NCI-H2227 (cell line): Measurements from ENCODE around the gene GIMAP6.
"Not testable (repeated sequence)": the region's sequence is repeated elsewhere in the genome, so short reads cannot be mapped to it uniquely, and the experiment has no call there.

Source experiments
- DNase-seq: peaks from one replicate; lab custom pipeline; 2025; ENCODE audit not compliant: unreplicated experiment; lab: John Stamatoyannopoulos, UW

The GIMAP6 gene

DNA sequence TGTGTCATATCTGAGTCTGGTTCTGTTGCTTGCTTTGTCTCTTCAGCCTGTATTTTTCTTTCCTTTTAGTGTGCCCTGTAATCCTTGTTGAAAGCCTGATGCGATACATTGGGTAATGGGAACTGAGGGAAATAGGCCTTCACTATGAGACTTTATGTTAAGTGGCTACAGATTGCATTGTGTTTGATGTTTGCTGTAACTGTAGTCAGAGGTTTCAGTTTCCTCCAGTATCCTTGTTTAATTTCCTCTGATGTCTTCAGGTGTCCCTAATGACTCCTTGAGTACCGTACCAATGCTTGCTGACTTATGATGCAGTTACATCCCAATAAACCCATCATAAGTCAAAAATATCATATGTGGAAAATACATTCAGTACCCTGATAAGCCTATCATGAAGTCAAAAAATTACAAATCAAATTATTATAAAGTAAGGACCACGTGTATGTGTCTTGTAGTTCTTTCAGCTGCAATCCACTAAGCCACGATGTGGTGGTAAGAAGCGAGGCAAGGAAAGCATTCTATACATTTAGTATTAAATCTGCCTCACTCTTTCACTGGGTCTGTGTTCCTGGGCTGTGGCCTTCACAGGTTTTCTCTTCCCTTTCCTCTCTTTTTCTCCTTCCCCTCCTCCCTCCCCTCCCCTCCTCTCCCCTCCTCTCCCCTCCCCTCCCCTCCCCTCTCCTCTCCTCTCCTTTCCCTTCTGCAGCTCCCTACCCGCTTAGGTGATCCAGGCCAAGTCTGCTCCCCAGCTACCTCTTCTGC, 13.3 kb upstream of the GIMAP6 start:
- no peak for DNase-seq

DNA sequence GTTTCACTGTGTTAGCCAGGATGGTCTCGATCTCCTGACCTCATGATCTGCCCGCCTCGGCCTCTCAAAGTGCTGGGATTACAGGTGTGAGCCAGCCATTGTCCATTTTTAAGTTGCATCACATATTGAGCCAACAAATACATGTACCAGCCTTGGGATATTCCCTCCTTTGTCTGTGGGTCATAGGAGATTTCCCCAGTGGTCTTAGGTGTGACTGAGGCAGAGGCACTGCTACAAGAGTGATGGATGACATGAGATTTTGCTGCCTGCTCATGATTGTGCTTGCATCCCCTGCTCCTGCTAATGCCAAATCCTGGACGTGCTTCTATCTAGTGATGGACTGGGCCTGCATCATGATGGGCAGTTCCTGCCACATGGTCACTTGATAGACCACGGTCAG, 10.7 kb upstream of the GIMAP6 start:
- DNase-seq, result no peak

DNA sequence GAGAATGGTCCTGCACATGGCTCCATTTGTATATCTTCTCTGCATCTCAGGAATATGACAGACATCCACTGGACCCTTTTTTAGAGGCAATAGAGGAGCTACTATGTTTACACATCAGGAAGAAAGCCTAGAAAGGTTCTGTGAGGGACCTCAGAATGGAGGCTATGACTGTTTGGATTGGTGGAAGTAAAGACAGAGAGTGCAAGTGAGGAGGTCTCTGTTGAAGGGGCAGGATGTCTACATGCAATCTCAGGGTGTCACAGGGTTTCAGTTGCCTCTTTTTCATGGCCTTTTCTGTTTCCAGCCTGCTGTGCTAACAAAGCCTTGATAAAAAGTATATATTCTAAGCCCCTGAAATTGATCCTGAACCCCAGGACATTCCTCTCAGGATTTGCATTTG, 9.7 kb upstream of the GIMAP6 start:
- no peak for DNase-seq

DNA sequence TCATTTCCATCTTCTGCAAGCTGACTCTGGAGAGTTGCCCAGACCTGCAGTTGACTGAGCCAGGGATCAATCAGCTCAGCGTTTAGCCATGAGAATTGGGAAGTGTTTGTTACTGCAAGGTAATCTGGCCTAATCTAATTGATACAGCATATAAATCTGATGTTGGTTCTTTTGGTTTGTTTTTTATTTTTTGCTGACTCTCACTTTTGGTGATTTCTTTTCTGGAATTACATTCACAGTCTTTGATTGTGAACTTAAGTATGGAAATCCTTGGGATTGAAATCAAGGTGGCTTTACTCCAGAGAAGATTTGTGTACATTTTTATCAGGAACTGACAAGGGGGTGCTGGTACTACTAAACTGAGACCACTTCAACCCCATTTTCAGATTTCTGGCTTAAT, 1.7 kb upstream of the GIMAP6 start:
- DNase-seq, result no peak

DNA sequence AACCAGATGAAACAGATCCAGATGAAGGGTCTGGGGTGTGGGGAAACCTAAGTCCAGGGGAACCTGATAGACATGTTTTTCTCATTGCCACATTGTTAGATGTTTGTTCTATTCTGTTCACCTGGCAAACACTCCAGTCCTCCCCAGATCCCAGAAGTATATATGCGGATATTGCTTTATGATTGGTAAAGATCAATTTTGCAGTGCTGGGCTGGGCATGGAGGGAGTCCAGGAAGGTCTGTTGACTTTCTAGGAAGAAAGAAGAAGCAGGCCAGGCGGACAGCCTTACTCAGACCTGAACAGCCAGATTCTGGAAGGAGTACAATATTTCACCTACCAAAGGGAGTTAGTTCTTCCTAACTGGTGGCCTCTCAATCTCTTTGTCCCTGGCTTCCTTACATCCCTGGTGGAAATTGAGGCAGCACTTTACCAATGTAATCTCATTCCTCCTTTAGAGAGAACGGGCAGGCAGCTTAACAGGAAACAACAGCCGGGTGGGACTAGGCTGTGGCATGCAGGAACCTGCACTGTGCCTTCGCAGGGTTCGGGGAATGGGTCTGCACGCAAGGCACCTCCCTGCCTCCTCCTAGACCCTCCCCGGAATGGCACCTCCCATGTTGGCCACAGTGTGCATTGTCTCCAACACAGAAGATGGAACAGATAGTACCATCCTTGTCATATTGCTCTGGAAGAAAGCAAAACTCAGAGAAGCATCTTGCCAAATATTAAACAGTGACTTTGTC, 930 bp downstream of the GIMAP6 start:
- DNase-seq, result no peak

DNA sequence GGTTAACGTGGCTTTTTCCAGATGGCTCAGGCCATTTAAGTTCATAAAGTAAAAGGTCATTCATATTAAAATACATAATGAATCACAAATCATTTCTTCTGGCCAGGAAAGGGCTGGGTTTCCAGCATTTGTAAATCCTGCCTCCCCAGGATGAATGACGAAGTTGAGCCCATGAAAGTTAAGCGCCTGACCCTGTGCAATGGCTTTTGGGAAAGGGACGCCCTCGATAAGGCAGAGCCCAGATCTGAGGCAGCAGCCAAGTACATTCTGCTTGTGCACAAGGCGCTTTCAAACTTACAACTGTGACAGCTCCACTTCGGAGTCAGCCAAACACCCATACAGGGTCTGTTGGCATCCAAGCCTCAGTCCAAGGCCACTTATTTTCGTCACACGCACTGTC, 2.8 kb downstream of the GIMAP6 start:
- DNase-seq, result no peak

DNA sequence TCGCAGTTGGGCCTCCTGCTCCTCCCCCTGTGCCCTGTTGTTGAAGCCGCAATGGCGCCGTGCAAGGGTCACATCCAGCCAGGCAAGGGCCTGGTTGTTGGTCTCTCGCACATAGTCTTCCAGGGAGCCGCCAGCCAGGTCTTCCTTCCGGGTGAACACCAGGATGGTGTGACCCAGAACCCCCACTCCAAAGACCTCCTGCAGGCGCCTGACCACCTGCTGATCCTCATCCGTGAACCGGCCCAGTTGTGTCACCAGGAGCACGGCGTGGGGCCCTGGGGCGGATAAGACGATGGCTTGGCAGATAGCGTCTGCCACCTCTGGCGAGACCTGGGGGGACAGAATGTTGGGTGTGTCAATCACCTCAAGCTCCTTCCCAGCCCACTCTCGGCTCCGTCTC, 4.2 kb downstream of the GIMAP6 start:
- no peak for DNase-seq

DNA sequence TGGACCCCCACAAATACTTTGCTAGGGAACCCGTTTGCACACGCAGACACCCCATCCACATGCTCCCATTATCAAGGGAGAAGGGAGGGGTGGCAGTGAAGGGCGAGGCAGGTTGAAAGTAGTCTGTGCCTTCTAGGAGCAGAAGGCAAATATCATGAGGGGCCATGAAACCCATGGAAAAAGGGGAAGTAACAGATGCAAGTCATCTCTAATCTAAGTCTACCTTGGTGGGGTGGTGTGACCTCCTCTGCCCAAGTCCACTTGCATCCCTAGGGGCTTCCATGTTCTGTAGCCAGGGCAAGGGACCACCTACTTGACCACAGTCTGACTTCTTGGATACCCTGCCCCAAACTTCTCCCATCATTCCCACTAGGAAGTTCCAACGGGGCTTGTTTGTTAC, 5.5 kb downstream of the GIMAP6 start:
- no peak for DNase-seq

DNA sequence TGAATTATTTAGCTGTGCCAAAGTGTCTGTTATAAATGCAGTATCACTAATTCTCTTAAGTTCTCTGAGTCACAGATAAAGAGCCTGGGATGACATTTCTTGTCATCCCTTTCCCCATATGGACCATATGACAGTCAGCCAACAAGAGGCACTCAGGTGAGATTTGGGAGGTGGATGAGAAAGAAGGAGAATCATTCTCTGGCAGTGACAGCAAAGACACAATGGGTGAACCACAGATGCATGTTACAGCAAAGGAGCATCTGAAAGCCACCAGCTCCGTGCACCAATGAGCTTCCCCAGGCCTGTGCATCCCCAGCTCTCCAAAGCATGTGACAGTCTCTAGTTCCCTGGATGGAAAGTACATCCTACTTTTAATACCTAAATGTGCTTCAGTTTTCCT, 10.8 kb downstream of the GIMAP6 start:
- DNase-seq, result no peak

DNA sequence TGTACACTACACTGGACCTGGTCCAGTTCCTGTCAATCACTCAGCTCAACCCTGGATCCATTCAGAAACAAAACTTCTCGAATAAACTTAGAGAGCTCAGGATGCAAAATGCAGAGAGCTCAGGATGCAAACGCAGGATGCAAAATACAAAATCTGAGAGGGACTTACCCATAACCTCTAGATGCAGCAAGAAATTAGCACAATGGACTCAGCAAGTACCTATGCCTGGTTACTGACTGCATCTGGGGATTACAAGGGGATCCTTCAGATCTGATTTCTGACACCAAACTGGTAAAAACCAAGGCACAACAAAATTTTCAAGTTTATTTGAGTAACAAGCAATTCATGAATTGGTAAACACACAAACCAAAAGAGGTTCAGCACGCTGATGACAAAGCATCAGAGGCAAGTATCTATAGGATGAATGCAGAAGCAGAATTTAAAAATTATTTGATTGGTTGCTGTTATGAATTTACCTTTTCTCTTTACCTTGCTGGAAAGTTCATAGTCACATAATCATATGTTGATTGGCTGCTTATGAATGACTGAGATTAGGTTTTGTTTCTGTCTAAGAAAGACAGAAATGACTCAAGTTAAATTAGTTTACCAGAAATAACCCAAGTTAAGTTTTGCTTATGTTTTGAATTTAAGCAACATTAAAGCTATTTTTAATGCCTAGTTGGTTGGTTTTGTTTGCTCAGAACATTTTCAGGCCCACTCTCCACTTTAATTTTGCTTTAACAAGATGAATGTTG, 11.4 kb downstream of the GIMAP6 start:
- no peak for DNase-seq

DNA sequence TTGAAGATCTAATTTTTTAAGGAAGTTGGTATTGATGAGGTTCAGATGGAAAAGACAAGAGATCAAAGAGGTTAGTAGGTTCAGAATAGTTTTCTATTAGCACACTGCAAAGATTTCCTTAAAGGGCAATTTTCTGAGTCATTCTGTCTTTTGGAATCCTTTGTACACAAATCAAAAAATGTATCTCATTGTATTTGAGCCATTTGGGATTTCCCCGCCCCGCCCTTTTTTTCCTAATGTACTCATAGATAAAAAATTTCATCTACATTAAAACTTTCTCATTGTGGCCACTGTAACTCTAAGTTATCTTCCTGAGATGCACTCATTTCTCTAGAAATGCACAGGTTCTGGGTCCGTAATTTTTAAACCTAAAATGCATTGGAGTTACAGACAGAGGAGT, 12.1 kb downstream of the GIMAP6 start:
- DNase-seq, result no peak

DNA sequence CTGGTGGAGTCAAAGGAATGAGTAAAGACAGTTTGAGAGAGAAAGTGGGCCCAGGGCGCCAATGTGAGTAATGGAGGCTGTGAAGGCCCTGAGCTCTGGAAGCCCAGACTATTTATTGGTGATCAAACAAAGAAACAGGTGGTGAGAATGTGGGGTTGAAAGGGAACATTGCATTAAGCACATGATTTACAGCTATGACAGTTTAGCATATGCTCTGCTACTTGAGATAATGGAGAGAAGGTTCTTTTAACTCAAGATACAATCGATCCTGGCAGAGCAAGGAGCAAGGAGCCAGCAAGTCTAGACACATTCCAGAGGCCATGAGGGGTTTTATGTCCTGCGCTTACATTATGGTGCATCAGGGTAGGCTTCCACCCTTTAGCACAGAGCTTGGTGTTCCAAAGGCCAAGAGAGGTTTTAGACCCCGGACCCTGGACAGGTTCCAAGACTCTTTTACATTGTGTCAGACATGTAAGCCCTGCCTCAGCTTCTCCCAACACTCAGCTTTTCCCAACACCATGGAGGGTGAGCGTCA, 16.9 kb downstream of the GIMAP6 start:
- not testable (repeated sequence) for DNase-seq

DNA sequence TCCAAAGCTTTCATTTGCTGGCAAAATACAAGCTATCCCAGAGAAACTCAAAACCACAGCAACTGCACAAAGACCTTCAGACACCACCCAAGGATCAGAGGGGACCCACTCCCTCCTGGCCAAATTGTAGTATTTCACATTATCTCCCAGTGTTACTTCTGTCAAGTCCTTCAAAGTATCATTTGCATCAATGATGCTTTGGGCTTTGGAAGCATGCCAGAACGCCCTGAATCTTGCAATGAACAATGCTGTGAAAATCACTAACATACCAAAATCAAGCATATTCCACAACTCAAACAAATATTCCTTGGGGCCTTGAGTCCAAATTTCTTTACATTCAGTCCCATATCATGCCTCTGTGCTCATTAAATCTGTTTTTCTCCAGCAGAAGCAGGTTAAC, 17.8 kb downstream of the GIMAP6 start:
- not testable (repeated sequence) for DNase-seq

DNA sequence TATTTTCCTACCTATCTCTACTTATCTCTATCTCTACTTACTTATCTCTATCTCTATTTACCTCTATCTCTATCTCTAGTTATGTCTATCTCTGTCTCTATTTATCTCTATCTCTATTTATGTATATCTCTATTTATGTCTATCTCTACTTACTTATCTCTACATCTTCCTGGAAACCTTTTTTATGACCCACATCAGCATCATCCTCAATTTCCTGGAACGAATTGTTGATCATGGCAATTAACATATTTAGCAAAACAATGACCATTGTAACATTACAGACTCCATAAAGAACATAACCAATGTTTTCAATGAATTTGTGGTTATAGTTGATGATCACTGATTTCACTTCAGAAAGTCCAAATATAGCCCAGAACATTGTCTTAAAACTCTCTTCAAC, 18.3 kb downstream of the GIMAP6 start:
- no peak for DNase-seq

DNA sequence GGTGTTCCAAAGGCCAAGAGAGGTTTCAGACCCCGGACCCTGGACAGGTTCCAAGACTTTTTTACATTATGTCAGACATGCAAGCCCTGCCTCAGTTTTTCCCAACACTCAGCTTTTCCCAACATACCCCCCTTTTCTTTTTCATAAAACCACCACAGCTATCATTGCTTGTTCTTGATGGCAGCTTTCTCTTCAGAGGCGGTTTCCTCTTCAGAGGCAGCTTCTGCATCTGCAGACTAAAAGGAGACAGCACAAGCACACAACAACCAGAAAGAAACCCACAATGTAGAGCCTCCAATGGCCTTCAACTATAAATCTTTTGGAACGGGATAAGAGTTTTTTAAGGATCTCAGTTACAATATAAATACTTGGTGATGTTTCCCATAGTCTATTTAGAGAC, 19.3 kb downstream of the GIMAP6 start:
- no peak for DNase-seq

DNA sequence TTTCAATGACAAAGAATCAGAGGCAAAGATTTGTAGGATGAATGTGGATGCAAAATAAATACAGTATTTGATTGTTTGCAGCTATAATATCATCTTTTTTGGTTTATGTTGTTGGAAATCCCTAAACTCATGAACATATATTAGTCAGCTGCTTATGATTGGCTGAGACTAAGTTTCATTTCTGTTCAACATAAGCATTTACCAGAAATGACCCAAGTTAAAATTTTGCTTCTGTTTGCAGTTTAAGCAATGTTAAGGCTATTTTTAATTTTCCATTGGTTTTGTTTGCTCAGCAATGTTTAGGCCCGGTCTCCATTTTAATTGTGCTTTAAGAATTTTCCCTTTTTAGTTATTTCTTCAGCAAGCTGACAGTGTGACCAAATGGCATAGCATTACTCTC, 22.0 kb downstream of the GIMAP6 start:
- DNase-seq, result no peak

DNA sequence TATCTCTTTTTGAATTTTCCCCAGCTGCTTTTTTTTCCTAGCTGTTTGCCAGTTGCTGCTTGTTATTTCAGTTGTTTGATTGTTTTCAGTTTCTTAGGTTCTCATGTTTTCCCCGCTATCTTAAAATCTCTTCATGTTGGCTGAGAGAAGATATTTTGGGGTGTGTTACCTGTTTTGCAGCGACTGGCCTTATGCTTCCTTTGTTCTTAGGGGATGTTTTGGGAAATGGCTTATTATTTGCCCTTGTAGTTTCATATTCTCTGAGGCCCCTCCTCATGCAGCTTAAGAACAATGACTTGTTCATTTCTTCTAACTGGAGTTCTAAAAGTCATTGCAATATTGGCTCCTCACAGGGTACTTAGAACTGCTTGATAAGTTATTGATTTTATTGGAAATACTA, 28.6 kb downstream of the GIMAP6 start:
- not testable (repeated sequence) for DNase-seq

DNA sequence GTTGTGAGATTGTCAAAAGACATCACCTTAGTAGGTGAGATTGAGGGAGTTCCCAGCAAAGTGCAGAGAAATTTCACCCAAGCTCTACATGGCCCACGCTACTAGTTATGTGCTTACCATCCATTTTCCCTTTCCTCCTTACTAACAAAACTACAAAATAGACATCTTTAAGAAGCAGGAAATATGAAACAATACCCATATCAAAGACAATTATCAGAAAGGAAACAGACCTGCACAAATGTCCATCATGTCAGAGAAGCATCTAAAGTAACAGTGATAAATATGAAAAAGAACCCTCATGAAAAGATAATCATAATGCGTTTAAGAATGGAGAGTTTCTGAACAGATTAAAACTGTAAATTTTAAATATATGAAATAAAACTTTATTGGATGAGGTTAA, 36.8 kb downstream of the GIMAP6 start:
- no peak for DNase-seq

DNA sequence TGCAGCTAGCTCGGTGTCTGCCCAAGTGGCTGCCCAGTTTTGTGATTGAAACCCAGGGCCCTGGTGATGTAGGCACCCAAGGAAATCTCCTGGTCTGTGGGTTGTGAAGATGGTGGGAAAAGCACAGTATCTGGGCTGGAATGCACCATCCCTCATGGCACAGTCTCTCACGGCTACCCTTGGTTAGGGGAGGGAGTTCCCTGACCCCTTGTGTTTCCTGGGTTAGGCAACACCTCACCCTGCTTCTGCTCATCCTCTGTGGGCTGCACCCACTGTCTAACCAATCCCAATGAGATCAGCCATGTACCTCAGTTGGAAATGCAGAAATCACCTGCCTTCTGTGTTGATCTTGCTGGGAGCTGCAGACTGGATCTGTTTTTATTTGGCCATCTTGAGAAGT, 37.4 kb downstream of the GIMAP6 start:
- DNase-seq, result no peak

DNA sequence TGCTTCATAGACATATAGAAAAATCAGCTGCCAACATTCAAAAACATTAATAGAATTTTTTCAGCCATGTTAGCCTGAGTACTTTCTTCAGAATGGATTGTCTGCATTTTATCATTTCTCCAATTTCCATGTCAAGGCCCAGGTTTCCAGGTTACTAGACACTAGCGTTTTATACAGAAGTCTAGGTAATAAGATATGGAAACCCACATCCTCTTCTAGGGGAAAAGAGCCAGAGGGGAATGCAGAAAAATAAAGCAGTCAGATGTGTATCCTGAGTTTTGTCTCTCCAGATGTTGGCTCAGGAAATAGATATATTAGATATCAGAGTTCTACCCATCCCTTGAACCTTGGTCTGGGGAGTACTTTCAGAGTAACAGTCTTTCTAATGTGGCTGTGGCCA, 44.6 kb downstream of the GIMAP6 start:
- DNase-seq, result no peak

DNA sequence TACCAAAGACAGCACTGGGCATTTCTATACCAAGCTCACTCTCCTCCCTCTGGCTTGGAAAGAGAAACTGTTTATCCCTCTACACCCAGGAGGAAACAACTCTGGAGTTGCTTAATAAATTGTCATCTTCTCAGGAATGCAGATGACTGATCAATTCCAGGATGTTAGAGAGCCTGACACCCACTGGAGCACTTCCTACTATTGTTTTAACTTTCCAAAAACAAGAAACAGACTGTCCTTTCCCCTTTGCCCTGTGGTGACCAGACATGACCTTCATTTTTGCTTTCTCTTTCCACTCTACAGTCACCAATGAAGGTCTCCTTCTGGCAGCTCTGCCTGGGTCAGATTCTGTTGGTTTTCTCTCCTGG, 45.4 kb downstream of the GIMAP6 start:
- DNase-seq, result no peak
